IPS-18a (cell line): ENCODE data around the gene C1QTNF5.

Experiments
- H3K27ac ChIP-seq: one replicate; pipeline ENCODE4 v1.5.1; 2013; ENCODE audit warnings: low read length
- H3K27me3 ChIP-seq: one replicate; pipeline ENCODE4 v1.6.1; 2013; ENCODE audit warnings: mild to moderate bottlenecking, low read length; ENCODE audit not compliant: control insufficient read depth, insufficient read depth
- H3K36me3 ChIP-seq: one replicate; pipeline ENCODE4 v1.6.1; 2013; ENCODE audit warnings: low read depth, low read length; ENCODE audit not compliant: control insufficient read depth
- H3K4me1 ChIP-seq: one replicate; pipeline ENCODE4 v1.6.1; 2013; ENCODE audit warnings: low read depth, low read length; ENCODE audit not compliant: control insufficient read depth
- H3K4me3 ChIP-seq: one replicate; pipeline ENCODE4 v1.5.1; 2013; ENCODE audit warnings: low read length
- H3K9ac ChIP-seq: one replicate; pipeline ENCODE4 v1.6.1; 2013; ENCODE audit warnings: mild to moderate bottlenecking, low read length, moderate library complexity
- H3K9me3 ChIP-seq: one replicate; pipeline ENCODE4 v1.6.1; 2013; ENCODE audit warnings: low read depth, low read length; ENCODE audit not compliant: control insufficient read depth

Gene C1QTNF5

DNA sequence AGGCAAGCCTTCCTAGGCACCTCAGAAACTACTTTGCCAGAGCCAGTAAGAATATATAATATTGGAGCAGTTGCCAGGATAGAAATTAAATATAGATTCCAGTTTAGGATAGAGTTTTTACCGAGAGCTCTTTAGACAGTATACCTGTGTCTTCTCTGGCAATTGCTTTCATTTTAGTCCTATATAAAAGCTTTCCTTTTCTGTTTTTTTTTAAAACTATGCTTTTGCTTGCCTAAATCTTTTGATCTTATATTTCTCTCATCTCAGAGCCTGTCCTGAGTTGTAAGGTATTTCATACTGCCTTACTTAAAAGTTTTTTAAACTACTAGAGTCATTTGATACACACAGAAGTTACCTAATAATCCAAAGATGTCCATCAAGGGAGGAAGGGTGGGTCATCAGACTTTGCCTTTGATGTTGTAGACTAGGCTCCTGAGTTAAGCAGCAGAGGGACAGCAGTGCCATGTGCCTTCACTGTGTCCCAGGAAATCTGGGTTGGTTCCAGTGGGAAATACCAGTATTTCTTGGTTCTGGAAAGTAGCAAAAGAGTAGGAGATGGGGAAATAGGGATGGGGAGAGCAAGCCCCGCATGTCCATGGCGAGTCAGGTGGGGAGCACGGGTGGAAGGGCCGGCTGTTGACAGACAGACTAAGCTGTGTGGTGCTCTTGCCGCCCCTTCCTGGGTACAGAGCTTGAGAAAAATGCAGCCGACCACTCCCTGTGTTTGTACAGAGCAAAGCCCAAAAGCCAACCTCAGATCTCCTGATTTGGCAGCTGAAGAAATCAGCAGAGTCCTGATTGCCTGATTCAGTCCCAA, 34.9 kb downstream of the C1QTNF5 start:
- Histone ChIP-seq H3K9ac (no peak overlapping the region), H3K9me3 (no peaks in the 10 kb centered on the region), H3K4me1 (peaks cover 3% of the 10 kb centered on the region), H3K27me3 (no peaks in the 10 kb centered on the region), H3K36me3 (peaks cover 50% of the 10 kb centered on the region), H3K27ac (no peak overlapping the region), H3K4me3 (no peak overlapping the region)

DNA sequence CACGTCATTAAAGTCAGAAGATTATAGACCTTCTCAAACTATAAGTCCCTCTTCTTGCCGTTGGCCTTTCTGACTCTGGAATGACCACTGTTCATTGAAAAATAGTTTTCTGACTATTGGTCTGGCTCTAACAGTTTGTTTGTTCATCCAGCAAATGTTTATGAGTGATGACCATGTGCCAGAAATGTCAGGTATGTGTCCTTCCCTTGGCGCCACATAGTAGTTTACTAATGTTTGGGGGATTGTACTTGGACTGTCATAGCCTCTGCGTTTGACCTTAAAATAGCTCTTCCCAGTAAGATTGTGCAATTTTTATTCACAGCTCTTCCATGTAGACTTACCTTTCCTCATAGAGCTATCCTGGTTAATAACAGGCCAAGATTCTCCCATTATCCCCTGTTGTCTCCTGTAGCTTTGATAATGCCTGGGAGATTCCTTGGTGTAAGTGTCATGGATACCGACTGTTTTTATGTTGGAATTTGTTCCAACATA, 37.4 kb downstream of the C1QTNF5 start:
- Histone ChIP-seq H3K36me3 (peaks cover 67% of the 10 kb centered on the region), H3K27ac (no peak overlapping the region), H3K9ac (no peak overlapping the region), H3K27me3 (no peaks in the 10 kb centered on the region), H3K4me1 (peaks cover 3% of the 10 kb centered on the region), H3K9me3 (no peaks in the 10 kb centered on the region), H3K4me3 (no peak overlapping the region)

DNA sequence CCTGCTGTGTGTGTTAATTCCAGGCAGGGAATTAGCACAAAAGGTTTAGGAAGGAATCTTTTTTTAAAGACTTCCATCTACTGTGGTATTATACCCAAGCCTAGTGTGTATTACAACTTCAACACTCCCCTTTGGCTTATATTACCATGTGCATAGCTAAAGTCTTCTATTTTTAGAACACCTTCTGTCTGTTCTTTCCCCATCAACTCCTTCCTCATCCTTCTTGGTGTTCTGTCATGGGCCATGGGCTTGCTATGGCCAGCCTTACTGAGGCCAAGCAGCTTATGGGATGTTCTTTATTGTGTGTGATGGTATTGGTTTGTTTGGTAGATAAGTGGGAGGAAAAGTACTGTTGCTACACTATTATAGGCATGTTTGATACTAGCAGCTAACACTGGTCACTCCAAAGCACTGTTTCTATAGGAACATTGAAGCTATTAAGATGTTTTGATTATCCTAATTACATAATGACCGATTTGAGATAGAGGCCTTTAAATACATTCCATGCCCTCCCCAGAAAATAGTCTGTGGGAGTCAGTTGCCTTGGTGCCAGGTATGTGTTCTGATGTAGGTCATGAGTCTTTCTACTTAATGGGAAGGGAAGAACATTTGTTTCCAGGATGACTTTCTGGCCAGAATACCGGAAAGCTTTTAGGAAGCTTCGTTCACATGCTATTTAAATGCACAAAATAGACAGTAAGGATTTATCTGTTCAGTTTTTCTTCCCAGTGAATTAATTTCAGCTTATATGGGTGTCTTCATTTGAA, 40.3 kb downstream of the C1QTNF5 start:
- Histone ChIP-seq H3K4me3 (no peak overlapping the region), H3K27ac (no peak overlapping the region), H3K27me3 (no peaks in the 10 kb centered on the region), H3K9me3 (no peaks in the 10 kb centered on the region), H3K9ac (no peak overlapping the region), H3K4me1 (no peaks in the 10 kb centered on the region), H3K36me3 (peaks cover 74% of the 10 kb centered on the region)

DNA sequence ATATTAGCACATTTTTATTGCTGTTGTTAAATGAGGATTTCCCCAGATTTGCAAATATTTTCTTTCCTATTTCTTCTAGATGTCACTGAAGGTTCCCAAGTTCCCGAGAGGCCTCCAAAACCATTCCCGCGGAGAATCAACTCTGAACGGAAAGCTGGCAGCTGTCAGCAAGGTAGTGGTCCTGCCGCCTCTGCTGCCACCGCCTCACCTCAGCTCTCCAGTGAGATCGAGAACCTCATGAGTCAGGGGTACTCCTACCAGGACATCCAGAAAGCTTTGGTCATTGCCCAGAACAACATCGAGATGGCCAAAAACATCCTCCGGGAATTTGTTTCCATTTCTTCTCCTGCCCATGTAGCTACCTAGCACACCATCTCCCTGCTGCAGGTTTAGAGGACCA, 41.3 kb downstream of the C1QTNF5 start:
- no peaks in the 10 kb centered on the region for H3K27me3 ChIP-seq

GRCh38 chr11:119298726-119299125, 42.0 kb downstream of the C1QTNF5 start:
- Histone ChIP-seq H3K27me3 (no peaks in the 10 kb centered on the region), H3K4me1 (no peaks in the 10 kb centered on the region), H3K36me3 (peaks cover 63% of the 10 kb centered on the region), H3K4me3 (no peak overlapping the region), H3K27ac (no peak overlapping the region), H3K9ac (no peak overlapping the region), H3K9me3 (no peaks in the 10 kb centered on the region)

More for the DNA sequence above, 41.3 kb downstream of the C1QTNF5 start:
- no peak overlapping the region for H3K9ac ChIP-seq
- H3K9me3 ChIP-seq, result no peaks in the 10 kb centered on the region
- H3K36me3 ChIP-seq, result peaks cover 68% of the 10 kb centered on the region
- no peak overlapping the region for H3K4me3 ChIP-seq
- H3K27ac ChIP-seq, result no peak overlapping the region
- H3K4me1 ChIP-seq, result no peaks in the 10 kb centered on the region

DNA sequence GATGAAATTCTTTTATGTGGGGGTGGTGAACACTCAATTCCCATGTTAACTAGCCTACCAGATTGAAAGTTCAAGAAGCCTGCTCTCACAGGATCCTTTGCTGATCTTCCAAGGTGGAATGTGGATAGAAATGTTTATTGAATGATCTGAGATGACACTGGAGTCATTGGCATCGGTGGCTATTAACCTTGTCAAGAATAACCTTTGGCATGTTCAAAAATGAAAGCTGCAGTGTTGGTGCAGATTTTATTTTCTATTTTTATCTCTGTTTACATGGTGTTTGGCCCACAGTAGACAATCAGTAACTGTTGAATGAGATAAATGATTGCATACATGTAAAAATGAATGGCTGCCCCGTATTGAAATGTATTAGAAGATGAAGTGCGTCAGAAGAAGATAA, 42.7 kb downstream of the C1QTNF5 start:
- Histone ChIP-seq H3K27me3 (no peaks in the 10 kb centered on the region), H3K4me3 (no peak overlapping the region), H3K9me3 (no peaks in the 10 kb centered on the region), H3K36me3 (peaks cover 55% of the 10 kb centered on the region), H3K27ac (no peak overlapping the region), H3K4me1 (no peaks in the 10 kb centered on the region), H3K9ac (no peak overlapping the region)

DNA sequence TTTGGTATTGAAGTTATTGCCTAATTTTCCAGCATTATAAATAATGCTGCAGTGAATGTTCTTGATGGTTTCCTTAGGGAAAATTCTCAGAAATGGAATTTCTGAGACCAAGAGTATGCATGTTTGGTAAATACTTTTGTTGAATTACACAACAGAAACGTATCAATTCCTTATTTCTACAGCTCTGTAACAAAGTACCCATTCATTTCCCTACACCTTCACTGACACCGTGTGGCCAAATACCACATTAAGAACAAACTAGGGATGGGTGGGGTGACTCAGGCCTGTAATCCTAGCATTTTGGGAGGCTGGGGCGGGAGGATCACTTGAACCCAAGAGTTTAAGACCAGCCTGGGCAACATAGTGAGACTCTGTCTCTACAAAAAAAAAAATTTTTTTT, 45.5 kb downstream of the C1QTNF5 start:
- Histone ChIP-seq H3K9me3 (no peaks in the 10 kb centered on the region), H3K4me1 (no peaks in the 10 kb centered on the region), H3K4me3 (no peak overlapping the region), H3K27ac (no peak overlapping the region), H3K36me3 (peaks cover 38% of the 10 kb centered on the region), H3K27me3 (no peaks in the 10 kb centered on the region), H3K9ac (no peak overlapping the region)

DNA sequence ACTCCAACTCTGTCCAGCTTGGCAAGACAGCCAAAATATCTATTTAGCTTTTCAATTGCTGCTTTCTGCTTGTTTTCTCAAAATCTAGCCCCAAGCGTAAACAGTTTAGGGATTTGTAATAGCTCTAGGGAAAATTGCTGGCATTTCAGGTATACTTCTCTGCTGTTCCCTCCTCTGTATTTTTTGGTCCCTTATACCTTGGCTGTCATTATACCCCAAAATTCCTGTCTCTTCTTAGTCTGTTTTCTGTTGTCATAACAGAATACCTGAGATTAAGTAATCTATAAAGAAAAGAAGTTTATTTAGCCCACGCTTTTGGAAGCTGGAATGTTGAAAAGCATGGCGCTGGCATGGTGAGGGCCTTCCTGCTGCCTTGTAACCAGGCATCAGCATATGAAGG, 47.2 kb downstream of the C1QTNF5 start:
- H3K36me3 ChIP-seq, result peaks cover 32% of the 10 kb centered on the region
- H3K4me3 ChIP-seq, result no peak overlapping the region
- no peak overlapping the region for H3K27ac ChIP-seq
- no peak overlapping the region for H3K9ac ChIP-seq
- H3K27me3 ChIP-seq, result no peaks in the 10 kb centered on the region
- H3K9me3 ChIP-seq, result no peaks in the 10 kb centered on the region
- no peaks in the 10 kb centered on the region for H3K4me1 ChIP-seq

DNA sequence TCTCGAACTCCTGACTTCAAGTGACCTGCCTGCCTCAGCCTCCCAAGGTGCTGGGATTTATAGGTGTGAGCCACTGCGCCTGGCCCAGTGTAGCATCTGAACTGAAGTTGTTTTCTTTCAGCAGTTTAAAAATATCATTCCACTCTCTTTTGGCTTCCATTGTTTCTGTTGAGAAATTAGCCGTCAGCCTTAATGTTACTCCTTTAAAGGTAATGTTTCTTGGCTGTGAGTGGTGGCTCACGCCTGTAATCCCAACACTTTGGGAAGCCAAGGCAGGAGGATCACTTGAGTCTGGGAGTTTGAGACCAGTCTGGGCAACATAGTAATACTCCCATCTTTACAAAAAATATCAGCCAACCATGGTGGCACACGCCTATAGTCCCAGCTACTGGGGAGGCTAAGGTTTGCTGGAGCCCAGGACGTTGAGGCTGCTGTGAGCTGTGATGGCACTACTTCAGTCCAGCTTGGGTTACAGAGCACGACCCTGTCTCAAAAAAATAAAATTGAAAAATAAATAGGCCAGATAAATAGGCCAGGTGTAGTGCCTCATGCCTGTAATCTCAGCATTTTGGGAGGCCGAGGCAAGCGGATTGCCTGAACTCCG, 49.7 kb downstream of the C1QTNF5 start:
- no peak overlapping the region for H3K27ac ChIP-seq
- H3K4me3 ChIP-seq, result no peak overlapping the region
- H3K9me3 ChIP-seq, result no peaks in the 10 kb centered on the region
- H3K4me1 ChIP-seq, result no peaks in the 10 kb centered on the region
- H3K27me3 ChIP-seq, result no peaks in the 10 kb centered on the region
- no peak overlapping the region for H3K9ac ChIP-seq
- peaks cover 35% of the 10 kb centered on the region for H3K36me3 ChIP-seq
